Measurements from ENCODE around the gene SHCBP1L.

The SHCBP1L gene

GRCh38 chr1:182888736-182889531 lies 64.0 kb downstream of the SHCBP1L start:
- no peak for DNase-seq

- no peak for DNase-seq
Measured at GRCh38 chr1:182886985-182887384, 66.0 kb downstream of the SHCBP1L start.

DNA sequence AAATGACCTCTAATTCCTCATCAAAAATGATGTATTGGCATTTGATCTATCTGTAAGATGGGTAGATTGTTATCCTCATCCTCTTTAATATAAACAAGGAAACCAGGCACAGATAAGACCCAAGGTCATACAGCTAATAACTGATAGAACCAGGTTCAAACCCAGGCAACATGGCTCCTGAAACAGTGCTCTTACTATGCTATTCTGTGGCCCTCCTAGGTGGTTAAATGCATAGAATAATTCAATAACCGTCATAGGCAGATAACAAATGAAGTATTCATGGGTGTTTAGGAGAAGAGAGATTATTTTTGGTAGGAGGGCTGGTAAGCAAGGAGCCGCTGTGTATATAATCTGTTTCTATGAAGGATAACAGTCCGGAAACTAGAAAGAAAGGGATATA lies 67.4 kb downstream of the SHCBP1L start:
- DNase-seq: no peak

GRCh38 chr1:182884872-182885271 lies 68.1 kb downstream of the SHCBP1L start:
- no peak for DNase-seq

DNA sequence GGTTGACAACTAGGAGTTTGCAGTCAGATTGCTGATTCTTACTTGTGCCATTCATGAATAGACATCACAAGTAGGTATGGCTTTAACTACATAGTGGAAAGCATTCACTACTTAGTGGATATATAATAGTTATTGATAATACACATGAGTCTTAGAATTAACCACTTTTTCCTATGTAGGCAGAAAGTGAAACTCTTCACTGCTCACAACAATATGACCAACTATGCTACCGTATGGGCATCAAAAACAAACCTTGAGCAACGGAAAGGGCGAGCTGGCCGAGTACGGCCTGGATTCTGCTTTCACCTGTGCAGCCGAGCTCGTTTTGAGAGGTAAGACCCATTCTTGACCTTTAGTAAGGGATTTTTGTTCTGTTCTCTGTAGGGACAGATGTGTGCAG lies 75.1 kb downstream of the SHCBP1L start:
- DNase-seq: no peak

GRCh38 chr1:182877331-182877730 lies 75.6 kb downstream of the SHCBP1L start:
- DNase-seq: no peak

DNA sequence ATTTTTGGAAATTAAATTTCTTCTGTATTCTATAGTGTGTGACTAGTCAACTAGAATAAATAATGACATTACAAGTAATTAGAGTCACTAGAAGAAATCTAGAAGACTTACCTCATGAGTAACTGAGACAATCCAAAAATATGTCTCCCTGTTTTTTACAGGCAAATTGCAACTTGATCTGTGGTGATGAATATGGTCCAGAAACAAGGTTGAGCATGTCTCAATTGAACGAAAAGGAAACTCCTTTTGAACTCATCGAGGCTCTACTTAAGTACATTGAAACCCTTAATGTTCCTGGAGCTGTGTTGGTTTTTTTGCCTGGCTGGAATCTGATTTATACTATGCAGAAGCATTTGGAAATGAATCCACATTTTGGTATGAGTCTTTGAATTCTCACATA lies 77.1 kb downstream of the SHCBP1L start:
- DNase-seq: no peak

DNA sequence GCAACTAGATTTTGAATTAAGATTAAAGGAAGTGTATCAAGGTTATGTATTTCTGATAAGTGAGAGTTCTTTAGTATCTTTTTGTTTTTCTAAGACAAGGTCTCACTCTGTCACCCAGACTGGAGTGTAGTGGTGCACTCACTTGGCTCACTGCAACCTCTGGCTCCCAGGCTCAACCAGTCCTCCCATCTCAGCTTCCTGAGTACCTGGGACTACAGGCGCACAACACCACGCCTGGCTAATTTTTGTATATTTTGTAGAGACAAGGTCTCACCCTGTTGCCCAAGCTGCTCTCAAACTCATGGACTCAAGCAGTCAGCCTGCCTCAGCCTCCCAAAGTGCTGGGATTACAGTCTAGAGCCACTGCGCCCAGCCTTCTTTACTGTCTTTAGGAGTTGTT lies 80.1 kb downstream of the SHCBP1L start:
- DNase-seq: no peak

DNA sequence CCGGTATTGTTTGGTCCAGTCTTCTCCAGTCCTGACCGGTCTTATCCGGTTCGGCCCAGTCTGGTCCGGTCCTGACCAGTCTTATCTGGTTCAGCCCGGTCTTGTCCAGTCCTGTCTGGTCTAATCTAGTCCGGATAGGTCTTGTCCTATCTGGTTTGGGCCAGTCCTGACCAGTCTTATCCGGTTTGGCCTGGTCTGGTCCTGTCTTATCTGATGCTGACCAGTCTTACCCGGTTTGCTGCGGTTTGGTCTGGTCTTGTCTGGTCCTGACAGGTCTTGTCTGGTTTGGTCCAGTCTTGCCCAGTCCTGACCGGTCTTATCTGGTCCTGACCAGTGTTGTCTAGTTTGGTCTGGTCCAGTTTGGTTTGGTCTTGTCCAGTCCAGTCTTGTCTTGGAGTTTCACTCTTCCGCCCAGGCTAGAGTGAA lies 83.7 kb downstream of the SHCBP1L start:
- no peak for DNase-seq

- no peak for DNase-seq
Measured at GRCh38 chr1:182867861-182868260, 85.1 kb downstream of the SHCBP1L start.

GRCh38 chr1:182863940-182864339 lies 89.0 kb downstream of the SHCBP1L start:
- DNase-seq: no peak

GRCh38 chr1:182862827-182863226 lies 90.1 kb downstream of the SHCBP1L start:
- DNase-seq: no peak

GRCh38 chr1:182861994-182862393 lies 91.0 kb downstream of the SHCBP1L start:
- DNase-seq: no peak

DNA sequence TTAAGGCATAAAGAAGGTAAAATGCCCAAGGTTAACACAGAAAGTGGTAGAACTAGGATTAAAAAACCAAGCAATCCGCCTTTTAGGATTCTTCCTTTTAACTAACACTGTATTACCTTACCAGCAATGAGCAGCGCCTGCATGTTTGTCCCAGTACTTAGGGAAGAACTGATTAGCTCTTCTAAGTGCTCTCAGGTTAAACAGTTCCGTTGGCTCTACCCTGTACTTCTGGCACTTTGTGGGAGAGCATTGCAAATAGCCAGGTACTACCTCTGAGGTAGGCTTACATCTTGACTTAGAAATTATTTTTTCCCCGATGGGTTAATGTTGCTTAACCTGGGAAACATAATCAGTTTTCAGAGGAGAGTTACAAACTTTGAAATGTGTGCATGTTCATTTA lies 92.3 kb downstream of the SHCBP1L start:
- no peak for DNase-seq

DNA sequence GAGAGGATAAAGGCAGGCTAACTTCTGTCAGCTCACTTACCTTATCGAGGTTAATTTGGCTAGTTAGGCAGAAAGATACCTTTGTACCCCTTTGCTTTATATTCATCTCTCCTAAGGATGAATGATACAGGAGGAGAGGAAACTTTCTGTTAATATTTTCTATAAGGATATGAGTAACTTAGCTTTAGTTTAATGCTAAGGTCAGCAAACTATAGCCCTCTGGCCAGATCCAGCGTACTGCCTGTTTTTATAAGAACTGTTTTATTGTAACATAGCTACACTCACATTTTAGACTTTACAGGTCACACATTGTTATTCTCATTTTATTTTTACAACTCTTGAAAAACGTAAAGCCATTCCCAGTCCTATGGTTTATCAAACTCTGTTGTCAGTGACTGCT lies 95.8 kb downstream of the SHCBP1L start:
- no peak for DNase-seq

- no peak for DNase-seq
Measured at GRCh38 chr1:182855911-182856310, 97.1 kb downstream of the SHCBP1L start.

- no peak for DNase-seq
Measured at GRCh38 chr1:182851825-182852224, 101.1 kb downstream of the SHCBP1L start.

DNA sequence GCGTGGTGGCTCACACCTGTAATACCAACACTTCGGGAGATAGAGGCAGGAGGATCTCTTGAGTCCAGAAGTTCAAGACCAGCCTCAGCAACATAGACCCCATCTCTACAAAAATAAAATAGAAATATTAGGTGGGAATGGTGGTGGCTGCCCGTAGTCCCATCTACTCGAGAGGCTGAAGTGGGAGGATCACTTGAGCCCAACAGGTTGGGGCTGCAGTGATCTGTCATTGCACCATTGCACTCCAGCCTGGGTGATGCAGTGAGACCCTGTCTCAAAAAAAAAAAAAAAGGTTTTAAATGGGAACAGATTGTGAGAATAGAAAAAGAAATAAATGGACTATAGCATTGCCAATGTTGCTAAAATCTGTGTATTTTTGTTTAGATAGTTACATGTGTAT lies 102.6 kb downstream of the SHCBP1L start:
- no peak for DNase-seq

Measured in stimulated activated CD4-positive, alpha-beta T cell treated with anti-CD3 and anti-CD28 coated beads, Interleukin-4, amount 100 ng/mL, for 4 hours (primary cell).